PFSK-1 (cell line): Measurements from ENCODE around the gene SASH1.

Experiments used
- FOXP2 ChIP-seq: optimal IDR thresholded peaks from 2 replicates; pipeline ENCODE3; 2011; ENCODE audit warnings: borderline replicate concordance, control low read depth, inconsistent platforms; ENCODE audit not compliant: insufficient read depth; ENCODE audit errors: extremely low read length, extremely low read depth
- POLR2AphosphoS5 ChIP-seq: IDR thresholded peaks from 2 replicates; pipeline ENCODE4 v1.6.1; 2012; ENCODE audit warnings: low read depth, mild to moderate bottlenecking, control low read depth, low read length, moderate library complexity
- REST ChIP-seq, 2 experiments: IDR thresholded peaks; 2 replicates each; pipeline versions ENCODE4 v1.6.1 to v1.8.0; 2011 to 2012; ENCODE audit warnings: low read depth in 2 of 2, low read length in 2 of 2, control low read depth in 1 of 2, inconsistent platforms in 1 of 2, mild to moderate bottlenecking in 1 of 2, moderate library complexity in 1 of 2; ENCODE audit not compliant: insufficient read depth in 1 of 2
- SIN3A ChIP-seq: IDR thresholded peaks from 2 replicates; pipeline ENCODE4 v1.6.1; 2012; ENCODE audit warnings: mild to moderate bottlenecking, low read length, moderate library complexity, borderline replicate concordance; ENCODE audit not compliant: insufficient read depth
- TAF1 ChIP-seq: IDR thresholded peaks from 2 replicates; pipeline ENCODE4 v1.6.1; 2012; ENCODE audit warnings: low read length, control low read depth, borderline replicate concordance; ENCODE audit not compliant: insufficient read depth

DNA sequence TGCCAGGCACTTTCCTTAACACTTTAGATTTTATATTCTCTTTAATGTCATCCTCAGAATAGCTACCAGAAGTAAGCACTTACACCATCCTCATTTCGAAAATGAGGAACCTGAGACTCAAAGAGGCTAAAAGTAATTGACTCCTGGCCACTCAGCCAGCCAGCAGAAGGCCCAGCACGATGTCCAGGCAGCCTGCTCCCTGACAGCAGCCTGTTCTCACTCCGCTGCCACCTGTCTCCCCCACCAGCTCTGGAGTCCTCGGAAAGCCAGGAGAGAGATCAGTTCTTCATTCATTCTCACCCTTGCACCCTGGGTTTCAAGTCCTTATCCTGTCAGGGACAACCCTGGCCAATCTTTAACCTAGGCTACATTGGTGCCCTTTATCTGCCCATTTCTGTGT lies 174.0 kb downstream of the SASH1 start:
- TF ChIP-seq REST (IDR thresholded peaks at IDR 0.05; ENCODE audit: insufficient read depth in 1 of 2, low read depth in 2 of 2, low read length in 2 of 2) (no peak), TAF1 (no peak), POLR2AphosphoS5 (no peak), SIN3A (no peak), FOXP2 (no peak)
